ENCODE data around the gene OGT. TPM values are rescaled to one million over a fixed set of nuclear protein-coding genes. Genes with fewer than 3 reads are reported as not detected.

The OGT gene
- total RNA-seq, 1 donor from 2014 or later, result 287 TPM

DNA sequence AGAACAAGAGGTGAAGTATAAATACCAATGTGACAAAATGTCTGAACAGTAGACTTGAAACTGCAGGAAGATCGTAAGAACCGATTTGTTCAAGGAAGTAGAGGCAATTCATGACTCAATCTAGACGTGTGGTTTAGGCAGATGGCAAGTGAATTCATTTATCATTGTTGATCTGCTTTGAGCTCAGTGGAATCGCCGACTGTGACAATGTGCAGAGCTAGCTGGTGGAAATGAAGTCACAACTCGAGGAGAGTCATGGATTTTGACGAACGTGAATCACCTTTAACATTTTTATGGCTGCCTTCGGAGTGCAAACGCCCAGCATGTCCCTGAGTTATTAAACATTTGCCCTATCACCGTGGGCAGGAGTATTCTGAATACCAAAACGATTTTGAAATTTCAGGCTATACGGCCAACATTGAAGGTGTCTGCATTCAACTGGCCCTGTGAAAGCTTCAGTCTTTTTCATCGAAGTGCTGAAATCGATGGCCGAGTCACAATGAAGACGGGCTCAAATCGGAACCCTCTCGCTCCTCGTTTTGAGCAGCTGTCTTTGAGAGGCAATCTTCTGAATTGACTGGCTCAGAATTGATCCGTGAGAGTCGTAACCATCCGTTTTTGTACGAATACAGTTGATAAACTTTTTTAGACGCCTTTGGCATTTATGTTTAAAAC lies 689 bp upstream of the OGT start:
- H3K27ac ChIP-seq, result no peak overlapping the region

DNA sequence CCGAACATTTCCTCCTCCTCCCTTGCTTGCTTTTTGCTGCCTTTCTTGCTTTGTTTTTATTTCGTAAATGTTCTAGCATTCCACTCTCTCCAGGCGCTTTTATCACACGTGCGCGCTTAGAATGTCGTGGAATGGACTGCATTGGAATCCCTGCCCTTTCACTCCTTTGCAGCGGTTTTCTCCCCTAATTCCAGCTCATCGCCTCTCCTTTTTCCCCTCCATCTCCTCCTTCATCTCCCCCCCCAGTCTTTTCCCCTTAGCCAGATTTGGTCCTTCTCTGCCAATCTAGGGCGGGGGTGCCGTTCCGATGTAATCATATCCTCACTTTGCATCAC lies 579 bp downstream of the OGT start:
- peak overlapping the region; percentile 95 for H3K4me3 Mint-ChIP-seq
- Histone ChIP-seq H3K27me3 (no peaks in the 10 kb centered on the region), H3K4me2 (peak overlapping the region; percentile 79), H3F3A (ENCODE audit: low read depth) (no peaks in the 10 kb centered on the region), H3K79me2 (ENCODE audit: low read depth) (peaks cover 63% of the 10 kb centered on the region), H3K4me1 (no peaks in the 10 kb centered on the region), H3K4me3 (peak overlapping the region; percentile 72), H3K9me3 (ENCODE audit: low read depth) (no peaks in the 10 kb centered on the region), H4K20me1 (ENCODE audit: low read depth) (peaks cover 44% of the 10 kb centered on the region), H3K9ac (peak overlapping the region; percentile 80), H3K27ac (no peak overlapping the region), H3K36me3 (no peaks in the 10 kb centered on the region), H2AFZ (replicated peaks) (no peak overlapping the region)
- H3K9me3 Mint-ChIP-seq, result peaks cover 16% of the 10 kb centered on the region
- peaks cover 4% of the 10 kb centered on the region for H3K36me3 Mint-ChIP-seq
- TF ChIP-seq EZH2phosphoT487 (IDR thresholded peaks at IDR 0.05), result no peak
- no peak for TF ChIP-seq EZH2 (IDR thresholded peaks at IDR 0.05)
- TF ChIP-seq, protein P1, sequence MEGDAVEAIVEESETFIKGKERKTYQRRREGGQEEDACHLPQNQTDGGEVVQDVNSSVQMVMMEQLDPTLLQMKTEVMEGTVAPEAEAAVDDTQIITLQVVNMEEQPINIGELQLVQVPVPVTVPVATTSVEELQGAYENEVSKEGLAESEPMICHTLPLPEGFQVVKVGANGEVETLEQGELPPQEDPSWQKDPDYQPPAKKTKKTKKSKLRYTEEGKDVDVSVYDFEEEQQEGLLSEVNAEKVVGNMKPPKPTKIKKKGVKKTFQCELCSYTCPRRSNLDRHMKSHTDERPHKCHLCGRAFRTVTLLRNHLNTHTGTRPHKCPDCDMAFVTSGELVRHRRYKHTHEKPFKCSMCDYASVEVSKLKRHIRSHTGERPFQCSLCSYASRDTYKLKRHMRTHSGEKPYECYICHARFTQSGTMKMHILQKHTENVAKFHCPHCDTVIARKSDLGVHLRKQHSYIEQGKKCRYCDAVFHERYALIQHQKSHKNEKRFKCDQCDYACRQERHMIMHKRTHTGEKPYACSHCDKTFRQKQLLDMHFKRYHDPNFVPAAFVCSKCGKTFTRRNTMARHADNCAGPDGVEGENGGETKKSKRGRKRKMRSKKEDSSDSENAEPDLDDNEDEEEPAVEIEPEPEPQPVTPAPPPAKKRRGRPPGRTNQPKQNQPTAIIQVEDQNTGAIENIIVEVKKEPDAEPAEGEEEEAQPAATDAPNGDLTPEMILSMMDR (IDR thresholded peaks at IDR 0.05), result no peak
- DNase-seq (ENCODE audit: low spot score), result peak; percentile 26
- peaks cover 16% of the 10 kb centered on the region for H3K4me1 Mint-ChIP-seq
- no peaks in the 10 kb centered on the region for H3K27me3 Mint-ChIP-seq (ENCODE audit: insufficient read depth, low read depth)
- H3K27ac Mint-ChIP-seq, result peak overlapping the region; percentile 90

More for the DNA sequence above, 689 bp upstream of the OGT start:
- Histone ChIP-seq H3K9ac (no peak overlapping the region), H3K4me3 (peak overlapping the region; percentile 72), H3F3A (ENCODE audit: low read depth) (no peaks in the 10 kb centered on the region), H3K4me1 (no peaks in the 10 kb centered on the region), H3K4me2 (peak overlapping the region; percentile 83), H3K27me3 (no peaks in the 10 kb centered on the region), H4K20me1 (ENCODE audit: low read depth) (peaks cover 31% of the 10 kb centered on the region), H3K79me2 (ENCODE audit: low read depth) (peaks cover 50% of the 10 kb centered on the region), H3K36me3 (no peaks in the 10 kb centered on the region), H3K9me3 (ENCODE audit: low read depth) (no peaks in the 10 kb centered on the region), H2AFZ (replicated peaks) (peak overlapping the region; percentile 53)
- peaks cover 16% of the 10 kb centered on the region for H3K9me3 Mint-ChIP-seq
- H3K36me3 Mint-ChIP-seq, result peaks cover 4% of the 10 kb centered on the region
- H3K4me1 Mint-ChIP-seq, result peaks cover 16% of the 10 kb centered on the region
- peak overlapping the region; percentile 90 for H3K27ac Mint-ChIP-seq
- peak overlapping the region; percentile 95 for H3K4me3 Mint-ChIP-seq
- DNase-seq (ENCODE audit: low spot score), result peak; percentile 33
- no peaks in the 10 kb centered on the region for H3K27me3 Mint-ChIP-seq (ENCODE audit: insufficient read depth, low read depth)
- no peak for TF ChIP-seq EZH2phosphoT487 (IDR thresholded peaks at IDR 0.05)
- TF ChIP-seq EZH2 (IDR thresholded peaks at IDR 0.05), result no peak
- TF ChIP-seq, protein P1 (IDR thresholded peaks at IDR 0.05), result no peak

DNA sequence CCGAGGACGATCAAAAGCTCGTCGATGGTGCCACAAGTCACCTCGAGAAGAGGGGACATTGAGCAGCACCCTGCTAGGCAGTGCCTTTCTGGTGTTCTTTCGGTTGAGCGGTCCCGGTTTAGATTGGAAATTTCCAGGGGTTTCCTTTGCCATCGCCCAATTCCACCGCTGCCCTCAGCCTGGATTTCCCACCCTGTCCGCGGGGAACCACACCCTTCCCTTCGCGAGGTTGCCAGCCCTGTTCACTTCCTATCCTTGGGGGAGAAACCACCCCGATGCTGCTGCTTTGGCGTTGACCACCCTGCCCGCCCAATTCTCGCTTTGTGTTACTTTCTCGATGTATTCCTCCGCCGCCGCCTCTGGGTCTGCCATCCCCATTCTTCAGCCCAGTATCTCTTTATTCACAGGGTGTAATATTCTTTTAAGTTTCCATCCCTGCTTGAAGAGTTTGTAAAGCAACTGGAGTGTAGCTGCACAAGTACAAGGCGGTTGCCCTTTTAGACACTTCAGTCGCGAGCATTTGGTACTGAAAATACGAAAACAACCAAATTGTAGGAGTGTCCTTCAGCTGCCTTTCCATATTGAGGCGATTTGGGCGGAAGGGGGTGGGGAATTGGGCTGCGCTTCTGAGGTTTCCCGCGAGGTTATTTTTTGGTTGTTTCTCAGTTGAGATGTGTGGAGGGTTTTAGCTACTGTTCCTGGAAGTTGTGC lies 1.1 kb downstream of the OGT start:
- Histone ChIP-seq H3K79me2 (ENCODE audit: low read depth) (peaks cover 68% of the 10 kb centered on the region), H3K9me3 (ENCODE audit: low read depth) (no peaks in the 10 kb centered on the region), H2AFZ (replicated peaks) (no peak overlapping the region), H3K4me3 (peak overlapping the region; percentile 72), H3F3A (ENCODE audit: low read depth) (no peaks in the 10 kb centered on the region), H3K9ac (peak overlapping the region; percentile 80), H4K20me1 (ENCODE audit: low read depth) (peaks cover 49% of the 10 kb centered on the region), H3K4me1 (no peaks in the 10 kb centered on the region), H3K36me3 (no peaks in the 10 kb centered on the region), H3K27ac (no peak overlapping the region), H3K4me2 (peak overlapping the region; percentile 79), H3K27me3 (no peaks in the 10 kb centered on the region)
- Mint-ChIP-seq H3K4me3 (peak overlapping the region; percentile 95), H3K36me3 (peaks cover 4% of the 10 kb centered on the region), H3K9me3 (peaks cover 16% of the 10 kb centered on the region), H3K4me1 (peaks cover 16% of the 10 kb centered on the region), H3K27ac (peak overlapping the region; percentile 90), H3K27me3 (ENCODE audit: insufficient read depth, low read depth) (no peaks in the 10 kb centered on the region)
- peak; percentile 65 for DNase-seq (ENCODE audit: low spot score)
- TF ChIP-seq, protein P1 (IDR thresholded peaks at IDR 0.05), result no peak
- TF ChIP-seq EZH2phosphoT487 (IDR thresholded peaks at IDR 0.05) (no peak), EZH2 (IDR thresholded peaks at IDR 0.05) (no peak)
